Progenitor cell of endocrine pancreas (in vitro differentiated cells): Measurements from ENCODE around the gene IFT122. TPM values are rescaled to one million over a fixed set of nuclear protein-coding genes. Genes with fewer than 3 reads are reported as not detected.

Experiments
- DNase-seq: peaks from one replicate; pipeline ENCODE4 v3.0.0; 2021; ENCODE audit warnings: low spot score; ENCODE audit not compliant: unreplicated experiment
- H3K27ac Mint-ChIP-seq: 2 replicates; pipeline ENCODE4 v1.8.0; 2021; ENCODE audit warnings: mild to moderate bottlenecking, moderate library complexity, mixed read lengths
- H3K27me3 Mint-ChIP-seq: 2 replicates; pipeline ENCODE4 v1.8.0; 2021; ENCODE audit warnings: mixed read lengths
- H3K36me3 Mint-ChIP-seq: 2 replicates; pipeline ENCODE4 v1.8.0; 2022; ENCODE audit warnings: mixed read lengths; ENCODE audit not compliant: insufficient read depth
- H3K4me1 Mint-ChIP-seq: 2 replicates; pipeline ENCODE4 v1.8.0; 2021; ENCODE audit warnings: low read depth, mixed read lengths
- H3K4me3 Mint-ChIP-seq: 2 replicates; pipeline ENCODE4 v1.8.0; 2021; ENCODE audit warnings: low read depth, mild to moderate bottlenecking, moderate library complexity, mixed read lengths
- H3K9me3 Mint-ChIP-seq: 2 replicates; pipeline ENCODE4 v1.8.0; 2021; ENCODE audit warnings: low read depth, mixed read lengths
- CTCF ChIP-seq: fragments of 200-600 bp; sonication (generic); IDR thresholded peaks from one replicate; pipeline ENCODE4 v1.5.0; 2021; ENCODE audit warnings: antibody characterized with exemption, mild to moderate bottlenecking; ENCODE audit not compliant: unreplicated experiment
- total RNA-seq: library from RNA; stranded (reverse); gene quantifications from 2 replicates; pipeline ENCODE4 v1.2.1, GENCODE V29; 2021

Gene IFT122
- total RNA-seq, 1 donor from 2014 or later = 75.6 TPM

GRCh38 chr3:129559565-129560079, 119.6 kb downstream of the IFT122 start:
- Mint-ChIP-seq H3K27me3 (peaks cover 3% of the 10 kb centered on the region), H3K4me3 (no peak overlapping the region), H3K9me3 (no peaks in the 10 kb centered on the region), H3K4me1 (peaks cover 2% of the 10 kb centered on the region), H3K36me3 (no peaks in the 10 kb centered on the region), H3K27ac (no peak overlapping the region)
- no peak for TF ChIP-seq CTCF
- DNase-seq = no peak

GRCh38 chr3:129560269-129560787, 120.3 kb downstream of the IFT122 start:
- Mint-ChIP-seq H3K4me1 (peaks cover 2% of the 10 kb centered on the region), H3K9me3 (no peaks in the 10 kb centered on the region), H3K4me3 (no peak overlapping the region), H3K27me3 (no peaks in the 10 kb centered on the region), H3K27ac (no peak overlapping the region), H3K36me3 (no peaks in the 10 kb centered on the region)
- TF ChIP-seq CTCF = no peak
- no peak for DNase-seq

- H3K9me3 Mint-ChIP-seq = no peaks in the 10 kb centered on the region
- H3K27me3 Mint-ChIP-seq = no peaks in the 10 kb centered on the region
- no peaks in the 10 kb centered on the region for H3K36me3 Mint-ChIP-seq
- H3K4me1 Mint-ChIP-seq = peaks cover 2% of the 10 kb centered on the region
- no peak overlapping the region for H3K4me3 Mint-ChIP-seq
- no peak for TF ChIP-seq CTCF
- DNase-seq = no peak
- H3K27ac Mint-ChIP-seq = no peak overlapping the region
Measured at GRCh38 chr3:129560911-129561594, 121.0 kb downstream of the IFT122 start.

GRCh38 chr3:129561619-129562248, 121.7 kb downstream of the IFT122 start:
- Mint-ChIP-seq H3K4me1 (peaks cover 2% of the 10 kb centered on the region), H3K27ac (no peak overlapping the region), H3K9me3 (no peaks in the 10 kb centered on the region), H3K36me3 (no peaks in the 10 kb centered on the region), H3K27me3 (no peaks in the 10 kb centered on the region), H3K4me3 (no peak overlapping the region)
- TF ChIP-seq CTCF = no peak
- DNase-seq = no peak

GRCh38 chr3:129562803-129563202, 122.8 kb downstream of the IFT122 start:
- Mint-ChIP-seq H3K36me3 (no peaks in the 10 kb centered on the region), H3K4me3 (no peak overlapping the region), H3K27me3 (no peaks in the 10 kb centered on the region), H3K9me3 (no peaks in the 10 kb centered on the region), H3K27ac (no peak overlapping the region), H3K4me1 (peaks cover 2% of the 10 kb centered on the region)
- no peak for DNase-seq
- no peak for TF ChIP-seq CTCF
